ENCODE results near the gene BRCC3.

BRCC3 gene

GRCh38 chrX:155048977-155049619 lies 22.2 kb upstream of the BRCC3 start:
- Mint-ChIP-seq H3K4me3 (no peak overlapping the region), H3K4me1 (peaks cover 29% of the 10 kb centered on the region), H3K9me3 (no peaks in the 10 kb centered on the region), H3K36me3 (peaks cover 32% of the 10 kb centered on the region), H3K27me3 (no peaks in the 10 kb centered on the region), H3K27ac (no peak overlapping the region)
- DNase-seq: peak; percentile 57
- CTCF ChIA-PET: interaction anchor here (0.7 kb wide), 1 partner anchor 178 kb away, joined by 3 read pairs; no protein-coding TSS in a partner anchor

GRCh38 chrX:155052738-155053498 lies 18.4 kb upstream of the BRCC3 start:
- no peaks in the 10 kb centered on the region for H3K9me3 Mint-ChIP-seq
- peaks cover 25% of the 10 kb centered on the region for H3K36me3 Mint-ChIP-seq
- no peak overlapping the region for H3K4me3 Mint-ChIP-seq
- no peak for DNase-seq
- H3K4me1 Mint-ChIP-seq: peaks cover 50% of the 10 kb centered on the region
- CTCF ChIA-PET: no interaction called here
- H3K27ac Mint-ChIP-seq: no peak overlapping the region
- H3K27me3 Mint-ChIP-seq: no peaks in the 10 kb centered on the region

DNA sequence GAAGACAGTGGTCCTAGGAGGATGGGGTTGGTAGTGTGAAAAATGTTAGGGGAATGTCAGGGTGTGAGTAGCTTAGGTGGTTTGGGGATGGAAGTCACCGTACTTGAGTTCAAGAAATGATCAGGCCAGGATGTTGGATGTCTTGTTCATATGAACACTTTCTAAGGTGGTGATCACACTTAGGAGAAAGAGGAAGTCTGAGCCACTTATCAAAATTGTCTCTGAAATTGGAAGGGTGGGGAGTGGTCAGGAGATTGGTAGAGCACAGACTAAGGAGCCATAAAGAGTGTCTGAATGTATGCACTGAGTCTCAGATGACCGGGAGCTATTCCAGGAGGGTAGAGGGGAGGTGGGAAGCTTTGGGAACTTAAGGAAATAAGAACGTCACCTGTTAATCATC lies 17.7 kb upstream of the BRCC3 start:
- H3K36me3 Mint-ChIP-seq: peaks cover 22% of the 10 kb centered on the region
- H3K4me1 Mint-ChIP-seq: peaks cover 49% of the 10 kb centered on the region
- CTCF ChIA-PET: no interaction called here
- H3K27ac Mint-ChIP-seq: no peak overlapping the region
- no peak for DNase-seq
- no peaks in the 10 kb centered on the region for H3K9me3 Mint-ChIP-seq
- H3K4me3 Mint-ChIP-seq: no peak overlapping the region
- H3K27me3 Mint-ChIP-seq: no peaks in the 10 kb centered on the region

- CTCF ChIA-PET: no interaction called here
- H3K4me3 Mint-ChIP-seq: no peak overlapping the region
- H3K36me3 Mint-ChIP-seq: peaks cover 19% of the 10 kb centered on the region
- H3K27ac Mint-ChIP-seq: no peak overlapping the region
- no peaks in the 10 kb centered on the region for H3K9me3 Mint-ChIP-seq
- no peak for DNase-seq
- no peaks in the 10 kb centered on the region for H3K27me3 Mint-ChIP-seq
- peaks cover 44% of the 10 kb centered on the region for H3K4me1 Mint-ChIP-seq
Observed at GRCh38 chrX:155054255-155054654, 17.1 kb upstream of the BRCC3 start.

DNA sequence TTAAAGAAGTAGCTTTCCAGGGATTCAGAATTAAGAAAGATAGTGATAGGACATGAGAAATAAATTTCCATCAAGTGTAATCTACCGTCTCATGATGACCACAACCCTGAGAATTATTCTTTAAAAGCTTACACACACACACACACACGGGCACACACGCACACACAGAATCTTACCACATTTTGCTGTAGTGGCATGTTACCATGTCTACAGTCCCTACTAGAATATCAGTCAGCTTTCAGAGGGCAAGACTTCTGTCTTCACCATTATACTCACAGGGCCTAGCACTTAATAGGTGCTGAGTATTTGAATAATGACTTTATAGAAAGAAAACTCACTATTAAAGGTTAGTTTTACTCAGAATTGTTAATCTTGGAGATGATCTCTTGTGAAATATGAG lies 15.8 kb upstream of the BRCC3 start:
- CTCF ChIA-PET: no interaction called here
- peaks cover 38% of the 10 kb centered on the region for H3K4me1 Mint-ChIP-seq

GRCh38 chrX:155056471-155056870 lies 14.8 kb upstream of the BRCC3 start:
- peak; percentile 20 for DNase-seq
- Mint-ChIP-seq H3K9me3 (no peaks in the 10 kb centered on the region), H3K27ac (peak overlapping the region; percentile 58), H3K36me3 (peaks cover 19% of the 10 kb centered on the region), H3K4me3 (no peak overlapping the region), H3K4me1 (peaks cover 29% of the 10 kb centered on the region), H3K27me3 (no peaks in the 10 kb centered on the region)
- CTCF ChIA-PET: interaction anchor here (0.6 to 2.4 kb wide), 15 partner anchors 10 to 138 kb away, joined by 3 to 21 read pairs (median 4); no protein-coding TSS in a partner anchor

More for the DNA sequence above, 15.8 kb upstream of the BRCC3 start:
- Mint-ChIP-seq H3K27me3 (no peaks in the 10 kb centered on the region), H3K36me3 (peaks cover 19% of the 10 kb centered on the region), H3K4me3 (no peak overlapping the region), H3K27ac (no peak overlapping the region), H3K9me3 (no peaks in the 10 kb centered on the region)
- no peak for DNase-seq

GRCh38 chrX:155056877-155057792 lies 14.2 kb upstream of the BRCC3 start:
- CTCF ChIA-PET: interaction anchor here (0.6 to 2.4 kb wide), 17 partner anchors 9 to 574 kb away, joined by 3 to 21 read pairs (median 3); no protein-coding TSS in a partner anchor
- peak overlapping the region; percentile 31 for H3K4me3 Mint-ChIP-seq
- peaks cover 19% of the 10 kb centered on the region for H3K36me3 Mint-ChIP-seq
- peaks cover 29% of the 10 kb centered on the region for H3K4me1 Mint-ChIP-seq
- no peaks in the 10 kb centered on the region for H3K9me3 Mint-ChIP-seq
- peak overlapping the region; percentile 64 for H3K27ac Mint-ChIP-seq
- peak; percentile 58 for DNase-seq
- no peaks in the 10 kb centered on the region for H3K27me3 Mint-ChIP-seq

- Mint-ChIP-seq H3K27ac (no peak overlapping the region), H3K9me3 (no peaks in the 10 kb centered on the region), H3K27me3 (no peaks in the 10 kb centered on the region), H3K36me3 (peaks cover 3% of the 10 kb centered on the region), H3K4me3 (no peak overlapping the region), H3K4me1 (peaks cover 13% of the 10 kb centered on the region)
- CTCF ChIA-PET: interaction anchor here (1.7 kb wide), 1 partner anchor 15 kb away, joined by 3 read pairs; no protein-coding TSS in a partner anchor
- no peak for DNase-seq
Observed at GRCh38 chrX:155061760-155062159, 9.5 kb upstream of the BRCC3 start.

DNA sequence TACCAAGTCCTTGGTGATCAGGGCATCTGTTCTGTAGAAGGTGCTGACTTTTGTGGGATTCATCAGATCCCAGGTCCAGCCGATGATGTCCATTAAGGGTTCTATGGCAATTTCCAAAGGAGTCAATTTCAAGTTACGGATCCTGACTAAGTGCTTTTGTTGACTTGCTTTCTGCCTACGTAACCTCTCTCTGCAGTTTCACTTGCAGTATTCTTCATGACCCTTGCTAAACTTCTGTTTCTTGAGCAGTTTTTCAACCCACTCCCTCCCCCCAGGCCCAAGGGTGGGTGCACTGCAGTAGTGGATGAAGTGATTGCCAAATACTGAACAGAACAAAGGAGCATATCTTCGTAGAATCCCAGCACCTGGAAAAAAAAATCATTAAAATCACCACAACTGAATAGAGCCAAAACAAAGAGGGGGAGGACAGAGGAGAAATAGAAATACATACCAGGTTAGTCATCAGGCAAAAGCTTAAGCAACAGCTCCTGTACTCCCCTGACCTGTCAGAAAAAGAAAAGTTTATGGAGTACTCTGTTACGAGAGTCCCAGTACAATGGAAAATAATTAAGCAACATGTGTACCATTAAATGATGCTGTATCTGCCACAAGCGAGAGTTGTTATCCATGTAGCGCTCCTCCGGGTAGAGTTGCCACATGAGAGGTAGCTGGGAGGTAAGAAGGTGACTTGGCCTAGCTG lies 6.1 kb upstream of the BRCC3 start:
- no peak for DNase-seq
- CTCF ChIA-PET: no interaction called here
- no peak overlapping the region for H3K4me3 Mint-ChIP-seq
- peaks cover 30% of the 10 kb centered on the region for H3K4me1 Mint-ChIP-seq
- H3K27ac Mint-ChIP-seq: no peak overlapping the region
- no peaks in the 10 kb centered on the region for H3K9me3 Mint-ChIP-seq
- no peaks in the 10 kb centered on the region for H3K27me3 Mint-ChIP-seq
- H3K36me3 Mint-ChIP-seq: peaks cover 5% of the 10 kb centered on the region

DNA sequence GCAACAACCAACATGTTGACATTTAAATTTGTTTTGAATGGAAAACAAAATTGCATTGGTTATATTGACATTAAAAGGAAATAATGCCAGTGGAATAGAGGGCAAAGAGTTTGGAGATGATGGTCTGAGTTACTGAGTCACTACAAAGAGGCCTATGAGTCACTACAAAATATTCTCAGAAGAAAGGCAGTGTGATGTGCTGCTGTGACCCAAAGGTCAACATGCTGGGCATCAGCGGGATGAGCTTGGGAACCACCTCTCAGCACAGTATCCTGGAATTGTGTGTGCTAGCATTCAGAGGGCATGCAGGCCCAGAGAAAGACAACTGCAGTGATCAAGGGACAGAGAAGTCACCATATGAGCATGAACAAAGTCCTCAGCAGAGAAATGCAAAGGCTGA lies 3.1 kb upstream of the BRCC3 start:
- Mint-ChIP-seq H3K36me3 (peaks cover 11% of the 10 kb centered on the region), H3K4me3 (no peak overlapping the region), H3K9me3 (no peaks in the 10 kb centered on the region), H3K27me3 (no peaks in the 10 kb centered on the region), H3K27ac (no peak overlapping the region), H3K4me1 (peaks cover 42% of the 10 kb centered on the region)
- CTCF ChIA-PET: interaction anchor here (0.7 to 1.4 kb wide), 2 partner anchors 11 to 50 kb away, joined by 3 to 5 read pairs; no protein-coding TSS in a partner anchor
- DNase-seq: no peak

DNA sequence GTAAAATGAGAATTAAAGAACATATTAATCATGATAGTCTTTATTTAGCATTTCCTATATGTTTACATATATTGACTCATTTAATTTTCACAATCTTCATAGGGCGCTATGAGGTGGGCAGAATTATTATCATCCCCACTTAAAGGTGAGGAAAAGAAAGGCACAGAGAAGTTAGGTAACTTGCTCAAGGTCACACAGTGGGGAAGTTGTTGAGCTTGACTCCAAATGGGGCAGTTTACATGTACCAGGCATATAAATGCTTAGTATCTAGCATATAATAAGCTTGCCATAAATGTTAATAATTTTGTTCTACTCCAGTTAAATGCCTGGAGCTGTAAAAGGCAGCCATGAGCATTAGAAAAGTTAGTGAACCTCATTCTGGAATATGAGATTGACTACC lies 1.9 kb upstream of the BRCC3 start:
- Mint-ChIP-seq H3K4me1 (peaks cover 54% of the 10 kb centered on the region), H3K27ac (no peak overlapping the region), H3K27me3 (no peaks in the 10 kb centered on the region), H3K9me3 (no peaks in the 10 kb centered on the region), H3K36me3 (peaks cover 22% of the 10 kb centered on the region), H3K4me3 (peak overlapping the region; percentile 77)
- DNase-seq: no peak
- CTCF ChIA-PET: interaction anchor here (0.9 to 1.4 kb wide), 2 partner anchors 11 to 13 kb away, joined by 4 to 5 read pairs; no protein-coding TSS in a partner anchor

GRCh38 chrX:155070038-155070437 lies 1.3 kb upstream of the BRCC3 start:
- Mint-ChIP-seq H3K4me1 (peaks cover 56% of the 10 kb centered on the region), H3K4me3 (peak overlapping the region; percentile 77), H3K27ac (peak overlapping the region; percentile 82), H3K36me3 (peaks cover 23% of the 10 kb centered on the region), H3K27me3 (no peaks in the 10 kb centered on the region), H3K9me3 (no peaks in the 10 kb centered on the region)
- CTCF ChIA-PET: interaction anchor here (0.9 kb wide), 1 partner anchor 12 kb away, joined by 4 read pairs; no protein-coding TSS in a partner anchor
- no peak for DNase-seq

DNA sequence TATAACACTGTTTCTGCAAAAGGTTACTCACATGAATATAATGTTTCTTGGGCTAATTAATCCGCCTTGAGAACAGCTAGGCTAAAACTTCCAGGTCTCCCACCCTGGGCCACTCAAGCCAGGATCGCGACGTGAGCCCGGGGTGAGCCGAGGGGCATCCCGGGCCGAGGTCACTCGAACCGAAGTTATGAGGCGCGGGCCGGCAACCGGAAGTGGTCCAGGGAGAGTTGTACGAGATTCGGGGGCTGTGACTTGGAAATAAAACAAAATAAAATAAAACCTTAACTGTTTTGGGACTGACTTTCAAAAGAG lies 689 bp upstream of the BRCC3 start:
- CTCF ChIA-PET: no interaction called here
- H3K27ac Mint-ChIP-seq: peak overlapping the region; percentile 82
- peaks cover 60% of the 10 kb centered on the region for H3K4me1 Mint-ChIP-seq
- peaks cover 29% of the 10 kb centered on the region for H3K36me3 Mint-ChIP-seq
- peak overlapping the region; percentile 77 for H3K4me3 Mint-ChIP-seq
- H3K27me3 Mint-ChIP-seq: no peaks in the 10 kb centered on the region
- H3K9me3 Mint-ChIP-seq: no peaks in the 10 kb centered on the region
- DNase-seq: no peak

Data from activated naive CD4-positive, alpha-beta T cell treated with anti-CD3 and anti-CD28 coated beads, Interleukin-2, amount 10 ng/mL, durations not matched to agents 7 days and 5 days (primary cell).